ENCODE measurements around the gene PLEKHH1.

- TF ChIP-seq CTCF (IDR thresholded peaks at IDR 0.05; ENCODE audit: insufficient read depth, low read length, poor library complexity, severe bottlenecking) (no peak), EZH2phosphoT487 (conservative IDR thresholded peaks at IDR 0.05; ENCODE audit: low read length) (no peak)
These were observed 47.5 kb downstream of the PLEKHH1 start for GRCh38 chr14:67580336-67581171.

Measured in SU-DHL-6 (cell line).